Hematopoietic multipotent progenitor cell treated with erythropoietin and hydrocortisone succinate and interleukin-3 and kit ligand, for 8 days (in vitro differentiated cells): ENCODE measurements around the gene RMND5A.
"Not testable (repeated sequence)": the region's sequence is repeated elsewhere in the genome, so short reads cannot be mapped to it uniquely, and the experiment has no call there.

Experiments
- DNase-seq: peaks from one replicate; pipeline ENCODE4 v3.0.0-alpha.2; 2015

Gene RMND5A

GRCh38 chr2:86719637-86720539 is at the start of gene RMND5A:
Gene RMND5A (plus strand): TSS chr2:86720291. CDS start chr2:86720668, 377 bp downstream.
- DNase-seq: peak; percentile 89

- DNase-seq: no peak
Observed at GRCh38 chr2:86671337-86671981, 48.6 kb upstream of the RMND5A start.

- DNase-seq: no peak
Observed at GRCh38 chr2:86672027-86672545, 48.0 kb upstream of the RMND5A start.

GRCh38 chr2:86673011-86673410 is 47.1 kb upstream of the RMND5A start:
- DNase-seq: no peak

GRCh38 chr2:86673986-86674670 is 46.0 kb upstream of the RMND5A start:
- peak; percentile 4 for DNase-seq

- DNase-seq: no peak
Observed at GRCh38 chr2:86675104-86675503, 45.0 kb upstream of the RMND5A start.

GRCh38 chr2:86675511-86676015 is 44.5 kb upstream of the RMND5A start:
- DNase-seq: no peak

- no peak for DNase-seq
Observed at GRCh38 chr2:86677816-86678215, 42.3 kb upstream of the RMND5A start.

- no peak for DNase-seq
Observed at GRCh38 chr2:86679036-86679435, 41.1 kb upstream of the RMND5A start.

GRCh38 chr2:86685351-86685750 is 34.7 kb upstream of the RMND5A start:
- no peak for DNase-seq

- DNase-seq: no peak
Observed at GRCh38 chr2:86686460-86686859, 33.6 kb upstream of the RMND5A start.

GRCh38 chr2:86686905-86687304 is 33.2 kb upstream of the RMND5A start:
- DNase-seq: no peak

GRCh38 chr2:86695053-86695691 is 24.9 kb upstream of the RMND5A start:
- DNase-seq: no peak

GRCh38 chr2:86697551-86698104 is 22.5 kb upstream of the RMND5A start:
- DNase-seq: no peak

GRCh38 chr2:86700690-86701089 is 19.4 kb upstream of the RMND5A start:
- no peak for DNase-seq

- peak; percentile 26 for DNase-seq
Observed at GRCh38 chr2:86703704-86704361, 16.3 kb upstream of the RMND5A start.

GRCh38 chr2:86704459-86704971 is 15.6 kb upstream of the RMND5A start:
- no peak for DNase-seq

GRCh38 chr2:86706220-86706619 is 13.9 kb upstream of the RMND5A start:
- DNase-seq: no peak

- DNase-seq: no peak
Observed at GRCh38 chr2:86706935-86707334, 13.2 kb upstream of the RMND5A start.

- not testable (repeated sequence) for DNase-seq
Observed at GRCh38 chr2:86708126-86708525, 12.0 kb upstream of the RMND5A start.

GRCh38 chr2:86714579-86715173 is 5.4 kb upstream of the RMND5A start:
- DNase-seq: not testable (repeated sequence)
